Left colon (tissue), 2 donors: ENCODE measurements around the gene SMG9. TPM values are rescaled to one million over a fixed set of nuclear protein-coding genes. Genes with fewer than 3 reads are reported as not detected.

Experiments
- ATAC-seq: fragments of 200-7000 bp; cut with Tn5 transposase; one replicate; pipeline ENCODE4 v1.9.1; 2020; ENCODE audit warnings: mild to moderate bottlenecking, moderate library complexity
- DNase-seq, 2 donors: peaks; one replicate each; pipeline ENCODE4 v3.0.0-alpha.2; 2020
- intact Hi-C, 2 donors: fragments of 100-400 bp; cut with DNase I in 1 of 2; cut with micrococcal nuclease in 1 of 2; formaldehyde crosslinking; loops; one replicate each; pipeline versions ENCODE4 v1.11.2 to v1.14.0; 2022; cut with DNase I, micrococcal nuclease
- total RNA-seq, 2 donors: library from RNA; stranded (reverse); fragmentation: NEBNext Ultra II Directional; extraction: Animal tissue kit (Norgen Biotek cat#: 25700); gene quantifications; one replicate each; pipeline ENCODE4 v1.2.1, GENCODE V29; 2021
- donor health status: DM: no; HTN: no; CAD: no.
- donor health status: DM: yes; HTN: yes; CAD: no.

The SMG9 gene
- total RNA-seq, 2 donors from 2014 or later = 25.4 to 40.3 TPM

DNA sequence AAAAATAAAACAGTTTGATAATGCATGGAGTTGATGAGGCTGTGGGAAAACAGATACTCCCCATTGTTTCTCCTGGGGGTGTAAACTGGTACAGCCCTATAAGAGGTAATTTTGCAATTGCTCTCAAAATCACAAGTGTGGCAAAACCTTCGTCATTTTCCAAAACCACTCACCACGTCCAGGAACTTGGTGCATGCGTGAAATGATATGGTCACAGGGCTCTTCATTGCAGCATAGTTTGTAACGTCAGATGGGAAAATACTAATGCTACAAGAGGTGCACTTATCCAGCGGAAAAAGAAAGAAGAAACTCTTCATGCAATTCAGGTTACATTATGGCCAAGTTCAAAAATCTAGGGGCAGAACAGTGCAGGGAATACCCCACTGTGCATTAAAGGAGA, 72.9 kb downstream of the SMG9 start:
- intact Hi-C loops = no loop called here
- ATAC-seq (no peak), DNase-seq (no peak)

DNA sequence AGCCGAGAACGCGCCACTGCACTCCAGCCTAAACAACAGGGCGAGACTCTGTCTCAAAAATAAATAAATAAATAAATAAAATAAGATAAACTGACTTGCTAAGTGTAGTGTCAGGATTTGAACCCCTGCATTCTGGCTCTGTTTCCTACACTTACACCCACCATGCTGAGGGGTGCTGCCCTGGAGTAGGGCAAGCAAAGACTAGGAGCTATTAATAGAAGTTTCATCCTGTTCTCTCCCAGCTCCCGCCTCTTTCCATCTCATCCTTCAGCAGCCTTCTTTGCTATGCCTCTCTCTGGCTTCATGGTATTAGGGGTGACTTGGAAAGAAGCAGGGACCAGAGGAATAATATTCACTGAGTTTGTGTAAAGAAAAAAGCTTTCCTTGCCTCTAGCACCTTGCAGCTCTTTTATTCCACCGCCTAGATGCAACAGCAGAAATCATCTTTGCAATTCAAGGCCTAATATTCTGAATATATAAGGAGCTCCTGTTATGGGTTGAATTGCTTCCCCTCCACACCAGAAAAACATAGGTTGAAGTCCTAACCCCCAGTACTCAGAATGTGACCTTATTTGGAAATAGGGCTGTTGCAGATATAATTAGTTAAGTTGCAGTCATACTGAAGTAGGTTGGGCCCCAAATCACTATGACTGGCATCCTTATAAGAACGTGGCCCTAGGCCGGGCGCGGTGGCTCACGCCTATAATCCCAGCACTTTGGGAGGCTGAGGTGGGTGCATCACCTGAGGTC, 76.1 kb downstream of the SMG9 start:
- intact Hi-C loops = no loop called here

More for the DNA sequence above, 76.1 kb downstream of the SMG9 start:
- no peak for DNase-seq
- no peak for ATAC-seq

Other genes with a start within 250 kb of the SMG9 start
- 100 to 1,000 TPM; 480 to 631 TPM for gene ETHE1, start 227.8 kb downstream of the SMG9 start, total RNA-seq
- 1 to 10 TPM; 6.5 to 7.7 TPM for gene ZNF575, start 221.8 kb downstream of the SMG9 start, total RNA-seq
- 10 to 100 TPM; 16.5 to 17.3 TPM for gene XRCC1, start 179.4 kb downstream of the SMG9 start, total RNA-seq
- 1 to 10 TPM in 1 of 2 donors, under 1 TPM in 1; 0.95 to 1.6 TPM for gene PINLYP, start 179.2 kb downstream of the SMG9 start, total RNA-seq
- 10 to 100 TPM; 19.8 to 23.3 TPM for gene IRGQ, start 158.8 kb downstream of the SMG9 start, total RNA-seq
- 10 to 100 TPM; 13.5 to 16.6 TPM for gene ZNF576, start 158.4 kb downstream of the SMG9 start, total RNA-seq
- under 1 TPM; 0.14 to 0.73 TPM for gene SRRM5, start 142.9 kb downstream of the SMG9 start, total RNA-seq
- gene ZNF428, start 135.3 kb downstream of the SMG9 start, total RNA-seq = 10 to 100 TPM; 16.3 to 18.7 TPM
- 1 to 10 TPM; 2.0 to 4.9 TPM for gene CADM4, start 115.1 kb downstream of the SMG9 start, total RNA-seq
- gene PLAUR, start 84.8 kb downstream of the SMG9 start, total RNA-seq = 100 to 1,000 TPM in 1 of 2 donors, 10 to 100 TPM in 1; 44.4 to 130 TPM
- not detected for gene IRGC, start 38.9 kb downstream of the SMG9 start, total RNA-seq
- gene KCNN4, start 26.0 kb upstream of the SMG9 start, total RNA-seq = 10 to 100 TPM; 21.2 to 45.6 TPM
- 1 to 10 TPM in 1 of 2 donors, under 1 TPM in 1; 0.70 to 3.5 TPM for gene LYPD5, start 47.5 kb upstream of the SMG9 start, total RNA-seq
- 10 to 100 TPM in 1 of 2 donors, 1 to 10 TPM in 1; 8.1 to 11.5 TPM for gene ZNF283, start 72.4 kb upstream of the SMG9 start, total RNA-seq
- gene ZNF404, start 129.0 kb upstream of the SMG9 start, total RNA-seq = 1 to 10 TPM in 1 of 2 donors, under 1 TPM in 1; 0.92 to 1.3 TPM
- gene ZNF45, start 180.3 kb upstream of the SMG9 start, total RNA-seq = 1 to 10 TPM; 8.9 to 9.2 TPM
- 1 to 10 TPM; 1.4 to 2.1 TPM for gene ZNF221, start 196.3 kb upstream of the SMG9 start, total RNA-seq
- gene ZNF155, start 229.2 kb upstream of the SMG9 start, total RNA-seq = 1 to 10 TPM; 6.9 to 7.1 TPM
- 1 to 10 TPM; 3.3 to 3.9 TPM for gene ZNF230, start 248.0 kb upstream of the SMG9 start, total RNA-seq